Measurements from ENCODE around the gene PPWD1.

DNA sequence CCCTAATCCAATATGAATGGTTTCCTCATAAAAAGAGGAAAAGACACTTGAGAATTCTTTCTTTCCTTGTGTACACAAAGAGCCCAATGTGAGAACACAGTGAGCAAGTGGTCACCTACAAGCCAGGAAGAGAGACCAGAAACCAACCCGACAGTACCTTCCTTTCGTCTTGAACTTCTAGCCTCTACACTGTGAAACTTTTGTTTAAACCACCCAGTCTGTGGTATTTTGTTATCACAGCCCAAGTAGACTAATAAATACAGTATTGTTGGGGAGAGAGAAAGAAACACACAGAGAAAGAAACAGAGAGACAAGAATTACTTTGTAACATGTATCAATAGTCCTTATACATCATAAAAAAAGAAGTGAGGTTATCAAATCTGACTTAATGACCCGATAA, 37.4 kb upstream of the PPWD1 start:
- TF ChIP-seq, protein P1, sequence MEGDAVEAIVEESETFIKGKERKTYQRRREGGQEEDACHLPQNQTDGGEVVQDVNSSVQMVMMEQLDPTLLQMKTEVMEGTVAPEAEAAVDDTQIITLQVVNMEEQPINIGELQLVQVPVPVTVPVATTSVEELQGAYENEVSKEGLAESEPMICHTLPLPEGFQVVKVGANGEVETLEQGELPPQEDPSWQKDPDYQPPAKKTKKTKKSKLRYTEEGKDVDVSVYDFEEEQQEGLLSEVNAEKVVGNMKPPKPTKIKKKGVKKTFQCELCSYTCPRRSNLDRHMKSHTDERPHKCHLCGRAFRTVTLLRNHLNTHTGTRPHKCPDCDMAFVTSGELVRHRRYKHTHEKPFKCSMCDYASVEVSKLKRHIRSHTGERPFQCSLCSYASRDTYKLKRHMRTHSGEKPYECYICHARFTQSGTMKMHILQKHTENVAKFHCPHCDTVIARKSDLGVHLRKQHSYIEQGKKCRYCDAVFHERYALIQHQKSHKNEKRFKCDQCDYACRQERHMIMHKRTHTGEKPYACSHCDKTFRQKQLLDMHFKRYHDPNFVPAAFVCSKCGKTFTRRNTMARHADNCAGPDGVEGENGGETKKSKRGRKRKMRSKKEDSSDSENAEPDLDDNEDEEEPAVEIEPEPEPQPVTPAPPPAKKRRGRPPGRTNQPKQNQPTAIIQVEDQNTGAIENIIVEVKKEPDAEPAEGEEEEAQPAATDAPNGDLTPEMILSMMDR (IDR thresholded peaks at IDR 0.05): no peak
- no peak for TF ChIP-seq POLR2AphosphoS5 (IDR thresholded peaks at IDR 0.05)
- no peak for TF ChIP-seq POLR2A (IDR thresholded peaks at IDR 0.05)
